GM18861 (cell line): ENCODE measurements around the gene NTMT1.

Source experiments
- ATAC-seq: cut with Tn5 transposase; IDR thresholded peaks from one replicate; pipeline ENCODE4 v1.9.1; 2021; ENCODE audit not compliant: unreplicated experiment

NTMT1 gene

GRCh38 chr9:129673602-129674001 is 47.6 kb downstream of the NTMT1 start:
- ATAC-seq = no peak

DNA sequence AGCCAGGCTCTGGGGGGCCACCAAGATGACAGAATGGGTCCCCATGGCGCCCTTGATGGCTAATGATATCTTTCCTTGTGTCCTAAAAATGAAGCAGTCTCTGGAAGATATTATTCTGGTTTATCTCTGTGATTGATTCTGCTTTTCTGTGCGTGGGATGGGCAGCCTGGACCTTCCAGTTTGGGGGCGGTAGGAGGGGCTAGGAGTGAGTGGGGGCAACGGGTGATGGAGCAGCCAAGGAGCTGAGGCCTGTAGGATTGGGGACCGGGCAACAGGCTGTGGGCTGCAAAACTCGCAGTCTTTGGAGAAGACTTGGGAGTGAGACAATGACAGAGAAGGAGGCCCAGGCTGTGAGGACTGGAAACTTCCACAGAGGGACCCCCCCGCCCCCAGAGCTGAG is 48.3 kb downstream of the NTMT1 start:
- no peak for ATAC-seq

DNA sequence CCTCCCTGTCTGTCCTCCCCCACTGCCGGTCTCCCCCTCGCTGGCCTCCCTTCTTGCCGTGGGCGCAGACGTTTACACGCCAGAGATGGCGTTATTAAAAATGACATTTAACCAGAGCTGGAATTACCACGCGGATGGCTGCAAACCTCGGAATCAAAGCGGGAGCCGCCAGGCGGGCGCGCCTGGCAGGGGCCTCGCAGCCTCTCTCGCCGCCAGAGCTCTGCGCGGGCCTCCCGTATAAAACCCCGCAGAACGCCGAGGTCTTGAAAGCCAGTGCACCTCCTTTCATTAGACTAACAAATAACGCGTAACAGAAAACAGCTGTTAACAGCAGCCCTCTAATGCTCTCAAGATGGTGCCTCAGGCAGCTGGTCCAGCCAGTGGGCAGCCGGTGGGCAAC is 49.7 kb downstream of the NTMT1 start:
- no peak for ATAC-seq

GRCh38 chr9:129676287-129676686 is 50.3 kb downstream of the NTMT1 start:
- no peak for ATAC-seq

DNA sequence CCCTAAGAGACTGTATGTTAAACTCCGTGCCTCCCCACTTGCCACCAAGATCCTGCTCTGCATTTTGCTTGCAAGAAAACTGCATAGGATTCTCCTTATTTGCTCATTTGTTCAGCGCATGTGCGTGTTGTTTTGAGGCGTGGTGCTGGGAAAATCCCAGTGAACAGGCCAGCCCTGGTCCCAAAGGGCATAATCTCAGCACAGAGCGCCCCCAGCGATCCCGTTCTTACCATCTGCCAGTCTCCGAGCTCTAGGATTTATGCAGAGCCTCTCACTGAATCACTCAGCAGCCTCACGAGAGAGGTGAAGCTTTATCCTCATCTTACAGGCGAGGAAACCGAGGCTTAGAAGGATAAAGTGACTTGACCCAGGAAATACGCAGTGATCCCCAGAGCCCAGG is 51.0 kb downstream of the NTMT1 start:
- no peak for ATAC-seq

- ATAC-seq = no peak
Observed at GRCh38 chr9:129677456-129677855, 51.5 kb downstream of the NTMT1 start.

DNA sequence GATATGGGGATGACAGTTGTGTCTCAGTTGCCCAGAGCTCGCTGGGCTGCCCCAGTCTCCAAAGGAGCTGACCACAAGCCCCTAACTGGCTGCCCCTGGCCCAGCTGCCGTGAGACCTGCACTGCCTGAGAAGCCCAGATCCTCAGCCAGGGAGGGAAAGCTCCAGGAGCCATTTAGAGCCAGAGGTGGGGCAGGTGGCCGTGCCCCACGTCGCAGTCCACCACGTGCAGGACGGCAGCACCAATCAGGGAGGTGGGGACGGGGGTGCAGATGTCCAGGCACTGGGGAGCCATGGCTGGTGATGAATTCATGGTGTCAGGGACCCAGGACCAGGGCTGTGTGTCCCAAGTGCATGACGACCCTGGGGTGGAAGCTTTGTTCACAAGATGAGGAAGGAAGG is 52.9 kb downstream of the NTMT1 start:
- ATAC-seq = no peak

- ATAC-seq = no peak
Observed at GRCh38 chr9:129679537-129679936, 53.6 kb downstream of the NTMT1 start.

GRCh38 chr9:129681924-129682323 is 56.0 kb downstream of the NTMT1 start:
- ATAC-seq = no peak

DNA sequence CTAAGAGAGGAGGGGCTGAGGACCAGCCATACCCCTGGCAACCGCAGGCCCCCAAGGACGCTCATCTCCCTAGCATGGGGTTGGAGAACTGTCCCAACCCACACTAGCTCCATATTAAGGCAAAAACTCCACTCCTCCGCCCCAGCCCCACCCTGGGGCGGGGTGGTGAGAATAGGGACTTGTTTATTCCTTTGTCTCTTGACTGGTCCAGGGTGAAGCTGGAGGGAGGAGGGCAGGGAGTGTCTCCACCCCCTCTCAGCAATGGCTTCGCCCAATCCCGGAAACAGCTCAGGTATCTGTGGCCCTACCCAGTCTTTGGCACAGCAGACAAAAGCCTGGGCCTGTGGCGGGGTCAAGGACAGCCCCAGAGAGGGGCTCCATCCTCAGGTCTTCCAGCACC is 56.4 kb downstream of the NTMT1 start:
- no peak for ATAC-seq

DNA sequence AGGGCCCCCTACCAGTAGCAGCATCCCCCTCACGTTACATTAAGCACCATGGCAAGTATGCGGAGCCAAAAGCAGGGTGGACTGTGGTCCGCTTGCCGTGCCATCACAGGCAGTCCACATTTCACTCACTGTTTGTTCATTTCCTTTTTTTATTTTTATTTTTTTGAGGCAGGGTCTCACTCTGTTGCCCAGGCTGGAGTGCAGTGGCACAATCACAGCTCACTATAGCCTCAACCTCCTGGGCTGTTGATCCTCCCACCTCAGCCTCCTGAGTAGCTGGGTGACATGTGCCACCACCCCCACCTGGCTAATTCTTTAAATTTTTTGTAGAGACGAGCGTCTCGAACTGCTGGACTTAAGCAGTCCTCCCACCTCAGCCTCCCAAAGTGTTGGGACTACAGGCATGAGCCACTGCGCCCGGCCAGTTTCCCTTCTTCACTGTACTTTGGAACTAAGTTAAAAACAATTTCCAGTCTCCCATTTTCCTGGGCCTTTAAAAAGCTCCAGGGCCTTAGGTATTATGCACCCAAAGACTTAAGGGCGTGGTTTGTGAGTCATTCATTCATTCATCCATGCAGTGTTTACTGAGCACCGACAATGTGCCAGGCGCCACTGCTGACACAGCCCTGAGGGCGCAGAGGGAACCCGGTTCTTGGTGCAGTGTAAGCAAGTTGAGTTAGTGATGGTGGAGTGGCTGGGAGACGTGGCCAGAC is 59.4 kb downstream of the NTMT1 start:
- no peak for ATAC-seq
